ENCODE results near the gene TEKT2. TPM values are rescaled to one million over a fixed set of nuclear protein-coding genes. Genes with fewer than 3 reads are reported as not detected.

TEKT2 gene
- total RNA-seq, 1 experiment from 2014 or later, result not detected

DNA sequence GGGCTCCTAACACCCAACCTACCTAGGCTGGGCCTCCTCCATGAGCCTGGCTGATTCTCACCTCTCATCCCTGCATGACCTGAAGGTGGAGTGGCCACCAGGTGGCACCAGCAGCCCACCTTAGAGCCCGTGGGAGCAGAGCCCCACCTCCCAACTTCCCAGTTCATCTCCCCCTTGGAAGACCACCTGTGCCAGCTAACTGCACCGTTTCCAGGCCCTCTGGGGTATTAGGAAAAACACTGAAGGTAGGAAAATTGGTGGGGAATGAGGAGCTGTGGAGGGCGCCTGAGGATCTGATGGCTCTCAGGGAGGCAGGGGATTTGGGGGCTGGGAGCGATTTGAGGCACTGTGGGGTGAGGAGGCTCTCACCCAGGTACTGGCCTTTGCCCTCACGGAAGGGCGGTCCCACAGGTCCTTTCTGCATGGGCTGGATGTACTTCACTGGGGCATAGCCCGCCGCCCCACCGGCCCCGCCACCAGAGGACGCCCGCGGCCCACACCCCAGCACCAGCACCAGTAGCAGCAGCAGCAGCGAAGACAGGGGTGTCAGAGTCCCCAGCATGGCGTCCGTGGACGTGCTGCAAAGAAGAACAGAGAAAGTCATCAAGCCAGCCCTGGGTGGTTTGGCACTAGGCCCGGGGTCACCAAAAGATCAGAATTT, 15.9 kb downstream of the TEKT2 start:
- Histone ChIP-seq H3F3A (ENCODE audit: low read length, unreplicated experiment) (no peaks in the 10 kb centered on the region), H3K4me2 (ENCODE audit: low read length) (peak overlapping the region; percentile 46; the same call in 1 of the 2 replicates), H2AFZ (ENCODE audit: low read length) (0 out of 2 replicates have a peak overlapping the region, but pooled peaks have one; percentile 41), H3K27me3 (ENCODE audit: low read length) (no peaks in the 10 kb centered on the region), H3K9me2 (replicated peaks; ENCODE audit: low read length) (no peaks in the 10 kb centered on the region), H3K9me3 (ENCODE audit: low read length) (no peaks in the 10 kb centered on the region), H3K4me3 (ENCODE audit: low read length) (no peak overlapping the region), H3K36me3 (ENCODE audit: low read depth, low read length) (peaks cover 4% of the 10 kb centered on the region; the same call in 1 of the 2 replicates), H3K9ac (ENCODE audit: low read length) (no peak overlapping the region), H3K79me2 (ENCODE audit: low read length) (no peaks in the 10 kb centered on the region), H3K4me1 (ENCODE audit: insufficient read depth, low read length) (no peaks in the 10 kb centered on the region), H4K20me1 (ENCODE audit: low read length) (no peaks in the 10 kb centered on the region), H3K27ac (ENCODE audit: low read length) (no peak overlapping the region)
- DNase-seq, result peak; percentile 85
- ATAC-seq, result peak; percentile 90
- ChIA-PET CTCF (no interaction called here), POLR2A (ENCODE audit: unreplicated experiment) (no interaction called here)
- BruUV-seq (replicated peaks), result no TSS peak
- no peak for TF ChIP-seq EZH2 (IDR thresholded peaks at IDR 0.05; ENCODE audit: low read length, unreplicated experiment)
- TF ChIP-seq CTCF (conservative IDR thresholded peaks at IDR 0.05; ENCODE audit: low read depth, low read length), result peak; percentile 95
- no peak for TF ChIP-seq EZH2phosphoT487 (IDR thresholded peaks at IDR 0.05; ENCODE audit: borderline replicate concordance, low read length)
- intact Hi-C loops (cut with micrococcal nuclease), result loop anchor here (1.0 to 5.0 kb wide), 3 partner anchors 34 to 187 kb away; no protein-coding TSS in a partner anchor

GRCh38 chr1:36100376-36100775, 16.5 kb downstream of the TEKT2 start:
- Histone ChIP-seq H3K9me3 (ENCODE audit: low read length) (no peaks in the 10 kb centered on the region), H3K27me3 (ENCODE audit: low read length) (no peaks in the 10 kb centered on the region), H3K36me3 (ENCODE audit: low read depth, low read length) (no peaks in the 10 kb centered on the region), H3F3A (ENCODE audit: low read length, unreplicated experiment) (no peaks in the 10 kb centered on the region), H3K4me3 (ENCODE audit: low read length) (no peak overlapping the region), H2AFZ (ENCODE audit: low read length) (0 out of 2 replicates have a peak overlapping the region, but pooled peaks have one; percentile 41), H3K4me2 (ENCODE audit: low read length) (no peak overlapping the region), H3K27ac (ENCODE audit: low read length) (no peak overlapping the region), H4K20me1 (ENCODE audit: low read length) (no peaks in the 10 kb centered on the region), H3K9ac (ENCODE audit: low read length) (no peak overlapping the region), H3K79me2 (ENCODE audit: low read length) (no peaks in the 10 kb centered on the region), H3K4me1 (ENCODE audit: insufficient read depth, low read length) (no peaks in the 10 kb centered on the region), H3K9me2 (replicated peaks; ENCODE audit: low read length) (no peaks in the 10 kb centered on the region)
- ChIA-PET POLR2A (ENCODE audit: unreplicated experiment) (no interaction called here), CTCF (no interaction called here)
- no peak for DNase-seq
- BruUV-seq (replicated peaks), result no TSS peak
- ATAC-seq, result no peak
- intact Hi-C loops (cut with micrococcal nuclease), result loop anchor here (1.0 kb wide), 1 partner anchor 34 kb away; no protein-coding TSS in a partner anchor
- TF ChIP-seq EZH2 (IDR thresholded peaks at IDR 0.05; ENCODE audit: low read length, unreplicated experiment), result no peak
- TF ChIP-seq EZH2phosphoT487 (IDR thresholded peaks at IDR 0.05; ENCODE audit: borderline replicate concordance, low read length), result no peak
- no peak for TF ChIP-seq CTCF (conservative IDR thresholded peaks at IDR 0.05; ENCODE audit: low read depth, low read length)

DNA sequence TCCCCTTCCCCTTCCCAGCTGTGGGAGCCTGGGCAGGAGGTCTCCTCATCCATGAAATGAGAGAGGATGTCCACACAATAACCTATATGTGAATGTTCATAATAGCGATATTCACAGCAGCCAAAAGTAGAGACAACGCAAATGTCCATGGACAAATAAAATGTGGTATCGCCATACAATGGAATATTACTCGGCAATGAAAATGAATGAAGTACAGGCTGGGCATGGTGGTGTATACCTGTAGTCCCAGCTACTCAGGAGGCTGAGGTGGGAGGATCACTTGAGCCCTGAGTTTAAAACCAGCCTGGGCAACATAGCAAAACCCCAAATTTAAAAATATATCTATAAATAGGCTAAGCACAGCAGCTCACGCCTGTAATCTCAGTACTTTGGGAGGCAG, 17.7 kb downstream of the TEKT2 start:
- ChIA-PET CTCF (interaction anchor here (1.1 kb wide), 1 partner anchor 32 kb away, joined by 3 read pairs; no protein-coding TSS in a partner anchor), POLR2A (ENCODE audit: unreplicated experiment) (no interaction called here)
- no peak overlapping the region for H3K9ac ChIP-seq (ENCODE audit: low read length)
- H3K36me3 ChIP-seq (ENCODE audit: low read depth, low read length), result no peaks in the 10 kb centered on the region
- no peak for DNase-seq
- H3K4me2 ChIP-seq (ENCODE audit: low read length), result no peak overlapping the region
- H3K9me3 ChIP-seq (ENCODE audit: low read length), result no peaks in the 10 kb centered on the region
- H3K79me2 ChIP-seq (ENCODE audit: low read length), result no peaks in the 10 kb centered on the region
- no peak overlapping the region for H3K27ac ChIP-seq (ENCODE audit: low read length)
- intact Hi-C loops (cut with micrococcal nuclease), result no loop called here
- no peak overlapping the region for H3K4me3 ChIP-seq (ENCODE audit: low read length)
- no peaks in the 10 kb centered on the region for H4K20me1 ChIP-seq (ENCODE audit: low read length)
- no peak overlapping the region for H2AFZ ChIP-seq (ENCODE audit: low read length)
- no peak for ATAC-seq
- H3K9me2 ChIP-seq (replicated peaks; ENCODE audit: low read length), result no peaks in the 10 kb centered on the region
- TF ChIP-seq EZH2phosphoT487 (IDR thresholded peaks at IDR 0.05; ENCODE audit: borderline replicate concordance, low read length) (no peak), CTCF (conservative IDR thresholded peaks at IDR 0.05; ENCODE audit: low read depth, low read length) (no peak), EZH2 (IDR thresholded peaks at IDR 0.05; ENCODE audit: low read length, unreplicated experiment) (no peak)
- H3K4me1 ChIP-seq (ENCODE audit: insufficient read depth, low read length), result no peaks in the 10 kb centered on the region
- no peaks in the 10 kb centered on the region for H3F3A ChIP-seq (ENCODE audit: low read length, unreplicated experiment)
- H3K27me3 ChIP-seq (ENCODE audit: low read length), result no peaks in the 10 kb centered on the region
- no TSS peak for BruUV-seq (replicated peaks)

All from PC-3 (cell line).